Measurements from ENCODE around the gene MED15. TPM values are rescaled to one million over a fixed set of nuclear protein-coding genes. Genes with fewer than 3 reads are reported as not detected.

Gene MED15
- total and polyA plus RNA-seq, 2 of the 4 experiments (the other 2 are of a cell fraction), result 19.0 to 68.8 TPM

DNA sequence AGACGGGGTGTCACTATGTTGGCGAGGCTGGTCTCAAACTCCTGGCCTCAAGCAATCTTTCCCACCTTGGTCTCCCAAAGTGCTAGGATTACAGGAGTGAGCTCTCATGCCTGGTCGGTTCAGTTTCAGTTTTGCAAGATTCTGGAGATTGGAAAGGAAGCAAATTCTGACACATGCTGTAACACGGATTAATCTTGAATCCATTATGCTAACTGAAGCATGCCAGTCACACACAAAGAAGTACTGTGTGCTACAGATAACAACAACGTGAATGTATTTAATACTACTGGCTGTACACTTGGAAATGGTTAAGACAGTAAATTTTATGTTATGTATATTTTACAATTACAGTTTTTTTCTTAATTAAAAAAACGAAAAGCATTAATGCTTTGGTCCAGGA, 107.6 kb downstream of the MED15 start:
- Histone ChIP-seq H2AFZ (replicated peaks; ENCODE audit: low read length, poor library complexity) (no peak overlapping the region), H4K91ac (ENCODE audit: insufficient read depth, low read depth, low read length) (no peak overlapping the region), H3K18ac (ENCODE audit: low read depth, low read length) (no peak overlapping the region), H3K4me3 (ENCODE audit: insufficient read depth, low read depth, low read length) (no peak overlapping the region), H2BK15ac (ENCODE audit: low read depth, low read length) (no peak overlapping the region), H3K79me1 (ENCODE audit: low read depth in 1 of 2, low read length in 2 of 2) (no peaks in the 10 kb centered on the region), H3K56ac (ENCODE audit: extremely low read depth, insufficient read depth, low read length) (no peak overlapping the region), H4K8ac (ENCODE audit: low read depth in 2 of 2, low read length in 2 of 2) (no peak overlapping the region), H3K9me1 (ENCODE audit: insufficient read depth, low read length) (no peaks in the 10 kb centered on the region), H3K36me3 (ENCODE audit: control insufficient read depth, insufficient read depth, low read length) (no peaks in the 10 kb centered on the region), H2AK5ac (ENCODE audit: low read depth, low read length) (no peak overlapping the region), H2BK5ac (ENCODE audit: low read depth, low read length, poor library complexity, severe bottlenecking) (no peak overlapping the region), H3K4me2 (ENCODE audit: low read depth, low read length) (no peak overlapping the region), H3K4ac (ENCODE audit: low read depth, low read length) (no peak overlapping the region), H2AK9ac (replicated peaks; ENCODE audit: low read depth, low read length, poor library complexity) (no peak overlapping the region), H3K27ac (ENCODE audit: insufficient read depth, low read length) (no peak overlapping the region), H3K14ac (replicated peaks; ENCODE audit: low read depth, low read length) (no peak overlapping the region), H2BK20ac (ENCODE audit: low read depth, low read length) (no peak overlapping the region), H3K23ac (ENCODE audit: low read depth, low read length) (no peak overlapping the region), H3K4me1 (ENCODE audit: control insufficient read depth, insufficient read depth, low read length) (no peaks in the 10 kb centered on the region), H3K9me3 (ENCODE audit: control insufficient read depth, insufficient read depth, low read length) (no peaks in the 10 kb centered on the region), H4K5ac (ENCODE audit: low read depth, low read length) (no peak overlapping the region), H4K20me1 (ENCODE audit: insufficient read depth, low read length) (no peaks in the 10 kb centered on the region), H3K27me3 (ENCODE audit: control insufficient read depth, insufficient read depth, low read length) (peaks cover 51% of the 10 kb centered on the region), H3K9ac (ENCODE audit: low read depth, low read length) (no peak overlapping the region), H2BK120ac (ENCODE audit: low read depth, low read length) (no peak overlapping the region)
- DNase-seq, result no peak
- in situ Hi-C loops (cut with MboI; ENCODE audit: low sequenced_read_pairs), result no loop called here
- WGBS, 2 experiments (ENCODE audit: extremely low coverage in 2 of 2, insufficient read length in 1 of 2), result no CpG with 5 or more reads among the region's 6 CpGs
- CTCF ChIA-PET, result no interaction called here
- BruUV-seq (replicated peaks), result no TSS peak
- TF ChIP-seq MAZ (IDR thresholded peaks at IDR 0.05; ENCODE audit: borderline replicate concordance, low read depth, low read length), result no peak
- no peak for TF ChIP-seq MXI1 (IDR thresholded peaks at IDR 0.05; ENCODE audit: borderline replicate concordance, low read depth, low read length)
- no peak for TF ChIP-seq NFE2L2 (IDR thresholded peaks at IDR 0.05; ENCODE audit: low read depth, low read length)
- no peak for TF ChIP-seq CEBPB (IDR thresholded peaks at IDR 0.05; ENCODE audit: low read depth, low read length)
- no peak for TF ChIP-seq CHD1 (IDR thresholded peaks at IDR 0.05; ENCODE audit: low read depth, low read length)
- no peak for TF ChIP-seq RFX5 (IDR thresholded peaks at IDR 0.05; ENCODE audit: low read depth, low read length)
- TF ChIP-seq RCOR1 (IDR thresholded peaks at IDR 0.05; ENCODE audit: insufficient replicate concordance, low read length), result no peak
- no peak for TF ChIP-seq MAFK (IDR thresholded peaks at IDR 0.05; ENCODE audit: low read depth, low read length)
- no peak for TF ChIP-seq FOS (IDR thresholded peaks at IDR 0.05; ENCODE audit: low read depth, low read length)
- dilution Hi-C loops (cut with HindIII; ENCODE audit: low sequenced_read_pairs, unreplicated experiment), result no loop called here
- POLR2A ChIA-PET (ENCODE audit: unreplicated experiment), result no interaction called here
- no peak for ATAC-seq (ENCODE audit: low read depth)
- intact Hi-C loops (cut with micrococcal nuclease), result no loop called here

Measured in IMR-90 (cell line).